Measurements from ENCODE around the gene GRN.
A peak's percentile ranks its signal among the peaks of the same experiment; 100 is the strongest.

GRCh38 chr17:44331249-44331760, 13.8 kb upstream of the GRN start:
- TF ChIP-seq POLR2A (IDR thresholded peaks at IDR 0.05) (no peak), CTCF (IDR thresholded peaks at IDR 0.05) (peak; percentile 74 to 86 (median 77))
